ENCODE data around the gene EZH2.

DNA sequence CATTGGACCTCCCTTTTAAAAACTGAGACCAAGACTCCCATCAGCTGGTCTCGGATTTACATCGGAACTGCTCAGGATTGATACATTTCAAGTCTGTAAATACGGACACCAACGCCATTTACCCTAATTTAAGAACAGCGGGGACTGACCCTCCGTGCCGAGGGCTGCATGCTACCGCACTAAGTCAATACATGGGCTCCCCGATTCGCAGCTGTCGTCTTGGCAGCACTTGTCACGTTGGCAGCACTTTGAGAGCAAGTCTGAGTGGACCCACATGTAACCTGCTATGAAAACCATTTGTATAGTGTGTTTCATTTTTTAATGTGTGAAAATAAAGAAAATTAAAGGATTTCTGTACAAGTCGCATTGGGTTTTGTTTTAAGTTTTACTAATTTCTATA lies 83.4 kb downstream of the EZH2 start:
- TF ChIP-seq POLR2AphosphoS5 (IDR thresholded peaks at IDR 0.05; ENCODE audit: low read depth, low read length) = no peak
- no peak for TF ChIP-seq POLR2A (IDR thresholded peaks at IDR 0.05; ENCODE audit: low read depth, low read length)
- TF ChIP-seq TAF1 (IDR thresholded peaks at IDR 0.05; ENCODE audit: low read depth, low read length) = no peak
- no peak for TF ChIP-seq PAX5 (IDR thresholded peaks at IDR 0.05; ENCODE audit: insufficient read depth, low read length, severe bottlenecking)
- no peak for TF ChIP-seq SPI1 (IDR thresholded peaks at IDR 0.05; ENCODE audit: low read depth, low read length)
